Activated T-cell treated with anti-CD3 and anti-CD28 coated beads, Interleukin-2, amount 50 U/mL, for 48 hours (primary cell): ENCODE measurements around the gene LRRC2.
A peak's percentile ranks its signal among the peaks of the same experiment; 100 is the strongest.
"Not testable (repeated sequence)": the region's sequence is repeated elsewhere in the genome, so short reads cannot be mapped to it uniquely, and the experiment has no call there.

Experiments used
- DNase-seq, 2 experiments: peaks; one replicate each; pipeline ENCODE4 v3.0.0-alpha.2; 2020

LRRC2 gene

GRCh38 chr3:46566040-46566641, at the start of gene LRRC2:
Gene LRRC2, minus strand, starts transcription at chr3:46566302. Its CDS starts 14,711 bp downstream, at chr3:46551591.
- peak; percentile 28 to 46 for DNase-seq

- no peak for DNase-seq
These were observed 49.1 kb upstream of the LRRC2 start for GRCh38 chr3:46615050-46615775.

- DNase-seq: no peak
These were observed 48.3 kb upstream of the LRRC2 start for GRCh38 chr3:46614431-46614830.

- no peak for DNase-seq
These were observed 47.4 kb upstream of the LRRC2 start for GRCh38 chr3:46613313-46614005.

GRCh38 chr3:46612324-46612723, 46.2 kb upstream of the LRRC2 start, which contains the start of gene FAM240A:
Gene FAM240A, plus strand, starts transcription at chr3:46612525. Its CDS starts 159 bp downstream, at chr3:46612684.
- no peak for DNase-seq

GRCh38 chr3:46609944-46610722, 44.0 kb upstream of the LRRC2 start:
- DNase-seq: no peak

GRCh38 chr3:46609212-46609721, 43.2 kb upstream of the LRRC2 start:
- no peak for DNase-seq

- DNase-seq: no peak
These were observed 41.5 kb upstream of the LRRC2 start for GRCh38 chr3:46607603-46608028.

GRCh38 chr3:46604127-46604526, 38.0 kb upstream of the LRRC2 start:
- no peak for DNase-seq

- no peak for DNase-seq
These were observed 37.4 kb upstream of the LRRC2 start for GRCh38 chr3:46603446-46604046.

GRCh38 chr3:46599590-46599989, 33.5 kb upstream of the LRRC2 start:
- no peak for DNase-seq

GRCh38 chr3:46595819-46596314, 29.8 kb upstream of the LRRC2 start:
- no peak for DNase-seq

GRCh38 chr3:46594723-46595122, 28.6 kb upstream of the LRRC2 start:
- DNase-seq: no peak

GRCh38 chr3:46593979-46594378, 27.9 kb upstream of the LRRC2 start:
- no peak for DNase-seq

- DNase-seq: no peak
These were observed 27.3 kb upstream of the LRRC2 start for GRCh38 chr3:46593274-46593862.

GRCh38 chr3:46587268-46587667, 21.2 kb upstream of the LRRC2 start:
- not testable (repeated sequence) for DNase-seq

- no peak for DNase-seq
These were observed 20.7 kb upstream of the LRRC2 start for GRCh38 chr3:46586738-46587246.

GRCh38 chr3:46585799-46586693, 19.9 kb upstream of the LRRC2 start:
- no peak for DNase-seq

- DNase-seq: no peak
These were observed 18.7 kb upstream of the LRRC2 start for GRCh38 chr3:46584598-46585467.
